HG03280 (cell line): ENCODE results near the gene RHBDL1.
A peak's percentile ranks its signal among the peaks of the same experiment; 100 is the strongest.
"Not testable (repeated sequence)": the region's sequence is repeated elsewhere in the genome, so short reads cannot be mapped to it uniquely, and the experiment has no call there.

Experiments used
- ATAC-seq: cut with Tn5 transposase; IDR thresholded peaks from one replicate; pipeline ENCODE4 v1.9.1; 2021; ENCODE audit warnings: mild to moderate bottlenecking, moderate library complexity; ENCODE audit not compliant: unreplicated experiment

RHBDL1 gene

DNA sequence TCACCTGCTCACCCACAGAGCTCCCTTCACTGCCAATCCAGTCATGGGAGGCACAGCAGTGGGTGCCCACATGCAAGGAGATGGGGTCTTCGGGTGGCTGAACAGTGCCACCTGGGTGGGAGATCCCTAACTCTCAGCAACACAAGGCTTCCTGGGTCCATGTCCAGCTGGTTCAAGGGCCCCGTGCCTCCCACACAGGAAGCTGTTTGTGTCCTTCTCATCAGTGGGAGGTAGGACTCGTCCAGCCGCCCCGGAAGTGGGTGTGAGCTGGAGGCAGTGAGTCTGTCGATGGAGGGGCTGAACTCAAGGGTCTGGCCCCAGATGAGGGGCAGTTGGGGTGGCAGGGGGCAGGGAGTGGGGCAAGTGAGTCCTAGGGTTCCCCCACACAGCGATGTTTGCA, 28.6 kb downstream of the RHBDL1 start:
- ATAC-seq: no peak

DNA sequence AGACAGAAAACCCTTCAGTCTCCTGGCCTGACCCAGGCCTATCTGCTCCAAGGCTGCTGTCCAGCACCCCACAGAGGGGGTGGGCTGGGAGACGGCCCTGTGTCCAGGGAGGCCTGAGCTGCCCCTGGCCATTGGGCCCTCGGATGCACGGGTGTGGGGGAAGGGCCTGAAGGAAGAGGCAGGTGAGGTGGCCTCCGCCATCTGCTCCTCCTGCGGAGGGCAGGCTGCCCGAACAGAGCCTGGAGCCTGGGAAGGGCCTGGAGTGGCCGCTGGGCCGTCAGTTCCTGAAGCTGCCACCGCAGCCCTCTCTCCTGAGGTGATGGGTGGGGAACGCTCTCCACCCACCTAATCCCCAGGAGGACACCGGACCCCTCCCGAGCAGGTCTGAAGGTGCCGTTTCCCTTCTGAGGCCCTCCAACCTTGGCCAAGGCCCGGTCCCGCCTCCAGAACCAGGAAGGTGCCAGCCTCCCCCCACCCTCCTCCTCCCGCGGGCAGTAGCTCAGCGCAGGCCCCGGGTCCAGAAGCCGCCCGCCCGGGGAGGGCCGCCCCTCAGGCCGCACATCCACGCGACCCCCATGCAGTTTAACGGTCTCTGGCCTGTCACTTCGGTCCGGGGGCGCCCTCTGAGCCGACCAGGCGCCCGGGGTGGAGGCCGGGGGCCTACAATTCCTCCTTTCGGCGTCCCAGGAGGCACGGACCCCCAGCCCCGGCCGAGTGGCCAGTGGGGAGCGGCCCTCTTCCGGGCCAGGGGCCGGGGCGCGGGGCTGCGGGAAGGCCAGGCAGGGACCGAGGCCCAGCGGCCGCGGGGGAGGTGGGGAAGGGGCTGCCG, 29.3 kb downstream of the RHBDL1 start:
- no peak for ATAC-seq

DNA sequence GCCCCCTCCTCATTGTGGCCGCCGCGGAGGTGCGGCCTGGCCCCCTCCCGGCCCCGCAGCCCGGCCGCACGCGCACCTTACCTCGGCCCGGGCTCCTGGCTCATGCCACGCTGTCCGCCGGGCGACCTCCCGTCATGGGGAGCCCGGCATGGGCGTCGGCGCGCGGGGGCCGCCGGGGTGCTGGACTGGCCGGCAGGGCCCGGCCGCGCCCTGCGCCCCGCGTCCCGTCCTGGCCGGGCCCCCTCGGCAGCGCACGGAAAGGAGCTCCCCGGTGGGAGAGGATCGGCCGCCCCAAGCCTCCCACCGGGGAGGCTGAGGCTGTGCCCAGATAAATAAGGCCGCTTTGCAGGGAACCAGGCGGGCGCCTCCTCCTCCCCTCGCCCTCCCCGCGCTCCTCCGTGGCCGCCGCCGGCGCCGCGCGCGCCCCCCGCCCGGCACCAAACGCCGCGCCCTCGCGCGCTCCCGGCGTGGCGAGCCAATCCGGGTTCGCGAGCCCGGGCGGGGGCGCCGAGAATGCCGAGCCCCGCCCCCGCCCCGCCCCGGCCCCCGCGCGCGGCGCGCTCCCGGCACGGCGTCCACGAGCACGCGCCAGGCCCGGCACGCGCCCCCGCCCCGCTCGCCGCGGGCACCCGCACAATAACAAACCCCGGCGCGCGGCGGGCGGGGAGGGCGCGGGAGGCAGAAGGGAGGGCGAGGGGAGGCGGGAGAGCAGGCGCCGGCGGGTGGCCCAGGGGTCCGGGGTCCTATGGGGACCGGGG, 30.1 kb downstream of the RHBDL1 start, which contains the start of gene FBXL16:
FBXL16 (minus strand) TSS at position 371 of the 758 bp plus-strand sequence. CDS start 8,396 bp downstream, outside the sequence.
- no peak for ATAC-seq

DNA sequence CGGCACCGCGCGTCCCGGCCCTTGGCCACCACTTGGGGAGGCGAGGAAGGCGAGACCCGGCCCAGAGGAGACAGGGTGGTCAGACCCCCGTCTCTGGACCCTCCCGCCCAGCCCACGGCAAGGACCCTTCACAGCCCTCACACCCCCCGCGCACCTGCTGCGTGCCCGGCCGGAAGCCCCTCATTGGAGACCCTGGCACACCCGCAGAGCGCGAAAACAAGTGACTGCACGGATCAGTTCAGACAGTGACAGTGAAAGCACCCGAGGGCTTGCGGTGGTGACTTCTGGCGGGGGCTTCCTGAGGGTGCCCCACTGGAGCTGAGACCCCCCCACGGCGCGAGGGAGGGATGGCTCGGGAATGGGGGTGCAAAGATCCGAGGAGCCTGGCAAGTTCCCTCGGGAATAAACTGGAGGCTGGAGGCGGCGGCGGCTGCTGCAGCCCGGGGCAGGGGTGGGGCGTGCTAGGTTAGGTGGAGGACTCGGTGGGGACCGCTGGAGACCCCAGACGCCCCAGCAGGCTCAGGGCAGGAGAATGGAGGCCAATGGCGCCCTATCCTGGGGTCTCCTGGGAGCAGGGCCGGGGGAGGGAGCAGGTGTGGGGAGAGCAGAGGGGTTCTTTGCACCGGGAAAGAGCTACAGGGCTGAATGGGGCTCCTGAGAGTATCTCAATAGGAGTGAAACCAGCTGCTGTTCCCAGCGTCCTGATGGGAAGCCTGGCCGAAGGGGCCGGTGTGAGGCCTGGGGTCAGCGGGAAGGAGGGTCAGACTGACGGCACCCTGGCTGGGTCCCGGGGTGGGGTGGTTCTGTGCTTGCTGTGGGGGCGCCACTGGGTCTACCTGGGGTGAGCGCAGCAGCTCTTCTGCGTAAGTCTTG, 31.0 kb downstream of the RHBDL1 start:
- no peak for ATAC-seq

DNA sequence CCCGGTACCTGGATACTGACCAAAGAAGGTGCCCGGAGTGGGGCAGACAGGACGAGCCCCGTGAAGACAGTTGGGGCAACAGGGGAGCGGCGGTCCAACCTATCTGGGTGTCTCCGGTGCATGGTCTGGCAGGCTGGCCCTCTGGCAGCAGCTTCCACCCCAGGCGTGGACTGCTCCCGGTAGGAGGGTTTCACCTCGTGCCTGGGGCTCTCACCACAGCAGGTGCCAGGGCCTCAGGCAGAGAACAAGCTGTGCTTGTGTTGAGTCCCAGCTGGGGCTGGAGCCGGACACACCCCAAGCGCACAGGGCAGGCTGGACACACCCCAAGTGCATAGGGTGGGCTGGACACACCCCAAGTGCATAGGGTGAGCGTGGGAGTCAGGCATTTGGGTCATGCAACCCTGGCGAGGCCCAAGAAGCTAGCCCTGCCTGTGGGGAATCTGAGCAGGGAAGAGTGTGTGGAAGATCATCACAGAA, 31.6 kb downstream of the RHBDL1 start:
- ATAC-seq: no peak

DNA sequence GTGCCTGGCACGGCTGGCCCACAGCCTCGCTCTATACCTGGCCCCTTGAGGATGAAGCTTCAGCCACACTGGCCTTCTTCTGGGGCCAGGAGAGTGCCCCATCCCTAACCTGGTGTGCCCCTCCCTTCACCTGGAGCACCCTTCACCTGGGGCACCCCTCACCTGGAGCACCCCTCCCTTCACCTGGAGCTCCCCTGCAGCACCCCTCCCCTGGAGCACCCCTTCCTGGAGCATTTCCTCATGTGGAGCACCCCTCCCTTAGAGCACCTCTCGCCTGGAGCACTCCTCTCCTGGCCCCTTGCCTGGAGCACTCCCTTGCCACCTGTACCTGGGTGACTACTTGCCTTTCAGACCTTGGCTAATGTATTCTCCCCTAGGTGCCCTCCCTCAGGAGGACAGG, 32.5 kb downstream of the RHBDL1 start:
- ATAC-seq: no peak

DNA sequence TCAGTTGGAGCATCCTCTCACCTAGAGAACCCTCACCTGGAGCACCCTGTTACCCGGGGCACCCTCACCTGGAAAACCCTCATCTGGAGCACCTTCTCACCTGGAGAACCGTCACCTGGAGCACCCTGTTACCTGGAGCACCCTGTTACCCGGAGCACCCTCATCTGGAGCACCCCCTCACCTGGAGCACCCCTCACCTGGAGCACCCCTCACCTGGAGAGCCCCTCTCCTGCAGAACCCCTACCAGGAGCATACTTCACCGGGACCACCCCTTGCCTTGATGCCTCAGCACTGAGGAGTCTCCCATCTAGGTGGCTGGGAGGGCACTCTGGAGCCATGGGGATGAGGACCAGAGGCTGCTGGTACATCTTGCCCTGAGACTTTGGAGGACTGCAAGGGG, 33.5 kb downstream of the RHBDL1 start:
- ATAC-seq: no peak

DNA sequence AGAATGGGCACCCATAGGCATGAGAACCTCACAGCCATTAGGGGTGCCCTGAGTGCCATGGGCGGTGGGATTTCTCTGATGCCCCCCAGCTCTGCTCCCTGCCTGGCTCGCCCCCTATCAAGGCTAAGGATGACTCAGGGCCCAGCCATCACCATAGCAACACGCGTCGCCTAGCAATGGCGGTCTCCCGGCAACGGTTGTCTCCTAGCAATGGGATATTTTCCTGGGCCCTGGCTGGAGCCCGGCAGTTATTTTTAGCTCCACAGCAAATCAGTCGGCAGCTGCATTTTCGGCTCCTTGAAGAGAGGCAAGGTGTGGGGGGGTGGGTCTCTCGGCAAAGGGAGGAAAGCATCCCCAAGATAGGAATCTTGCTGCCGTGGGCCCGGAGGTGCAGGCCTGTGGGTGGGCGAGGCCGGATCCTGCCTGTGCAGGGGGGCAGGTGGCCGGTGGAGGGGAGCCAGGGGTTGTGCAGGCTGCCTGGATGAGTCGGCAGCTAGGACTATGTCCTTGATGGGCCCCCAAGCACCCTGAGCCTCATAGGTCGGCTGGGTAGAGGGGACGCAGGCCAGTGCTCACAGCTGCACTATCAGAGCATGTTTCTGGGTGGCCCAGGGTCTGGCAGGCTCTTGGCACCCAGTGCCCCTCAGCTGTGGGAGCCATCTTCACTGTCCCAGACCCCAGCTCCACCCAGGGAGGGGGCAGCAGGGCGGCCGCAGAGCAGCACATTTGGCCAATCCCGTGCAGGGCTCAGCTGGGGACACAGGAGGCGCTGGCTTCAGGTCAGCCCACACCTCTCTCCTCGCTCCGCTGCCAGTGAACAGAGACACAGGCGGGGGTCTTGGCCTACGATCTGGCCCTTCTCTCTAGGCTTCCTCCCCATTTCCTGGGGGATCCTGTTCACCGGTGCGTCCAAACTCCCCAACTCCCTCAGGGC, 34.4 kb downstream of the RHBDL1 start:
- no peak for ATAC-seq

DNA sequence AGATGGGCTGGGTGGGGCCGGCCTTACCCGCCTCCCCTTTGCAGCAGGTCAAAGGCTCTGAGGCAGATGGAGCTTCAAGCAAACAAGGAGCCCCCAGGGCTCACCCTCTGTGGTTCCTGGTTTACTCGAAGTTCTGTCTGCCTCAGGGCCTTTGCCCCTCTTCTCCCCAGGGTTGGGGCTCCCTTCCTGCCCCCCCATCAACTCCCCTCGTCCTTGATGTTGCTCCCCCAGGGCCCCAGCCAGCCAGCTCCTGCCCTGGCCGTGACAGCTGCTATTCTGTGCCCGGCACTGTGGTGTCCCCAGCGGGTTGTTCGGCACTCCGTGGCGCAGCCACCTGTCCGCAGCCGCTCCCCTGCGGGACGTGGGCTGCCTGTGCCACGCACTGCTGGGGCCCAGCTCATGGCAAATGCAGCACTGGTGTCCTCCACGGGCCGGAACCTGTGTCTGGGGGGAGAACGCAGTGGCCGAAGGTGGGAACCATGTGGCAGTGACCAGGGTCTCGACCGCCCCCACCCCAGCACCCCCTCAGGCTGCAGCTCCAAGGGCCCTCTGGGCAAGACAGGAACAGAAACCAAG, 35.1 kb downstream of the RHBDL1 start:
- no peak for ATAC-seq

DNA sequence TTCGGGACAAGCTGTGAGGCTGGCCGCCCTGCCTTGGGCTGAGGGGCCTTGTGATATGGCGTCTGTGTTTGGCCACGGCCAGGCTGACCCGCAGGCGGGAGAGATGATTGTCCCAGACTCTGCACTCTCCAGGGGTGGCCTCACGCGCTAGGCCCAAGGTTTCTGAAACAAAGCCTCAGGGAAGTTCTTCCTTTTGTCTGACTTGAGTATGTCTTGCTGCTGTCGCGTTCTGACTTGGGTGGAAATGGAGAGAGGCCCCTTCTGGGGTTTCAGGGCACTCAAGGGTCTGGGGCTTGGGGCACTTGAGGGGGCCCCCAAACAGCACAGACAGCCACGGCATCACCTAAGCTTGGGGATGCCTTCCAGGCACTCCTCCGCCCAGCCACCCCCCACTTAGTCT, 35.6 kb downstream of the RHBDL1 start:
- ATAC-seq: no peak

DNA sequence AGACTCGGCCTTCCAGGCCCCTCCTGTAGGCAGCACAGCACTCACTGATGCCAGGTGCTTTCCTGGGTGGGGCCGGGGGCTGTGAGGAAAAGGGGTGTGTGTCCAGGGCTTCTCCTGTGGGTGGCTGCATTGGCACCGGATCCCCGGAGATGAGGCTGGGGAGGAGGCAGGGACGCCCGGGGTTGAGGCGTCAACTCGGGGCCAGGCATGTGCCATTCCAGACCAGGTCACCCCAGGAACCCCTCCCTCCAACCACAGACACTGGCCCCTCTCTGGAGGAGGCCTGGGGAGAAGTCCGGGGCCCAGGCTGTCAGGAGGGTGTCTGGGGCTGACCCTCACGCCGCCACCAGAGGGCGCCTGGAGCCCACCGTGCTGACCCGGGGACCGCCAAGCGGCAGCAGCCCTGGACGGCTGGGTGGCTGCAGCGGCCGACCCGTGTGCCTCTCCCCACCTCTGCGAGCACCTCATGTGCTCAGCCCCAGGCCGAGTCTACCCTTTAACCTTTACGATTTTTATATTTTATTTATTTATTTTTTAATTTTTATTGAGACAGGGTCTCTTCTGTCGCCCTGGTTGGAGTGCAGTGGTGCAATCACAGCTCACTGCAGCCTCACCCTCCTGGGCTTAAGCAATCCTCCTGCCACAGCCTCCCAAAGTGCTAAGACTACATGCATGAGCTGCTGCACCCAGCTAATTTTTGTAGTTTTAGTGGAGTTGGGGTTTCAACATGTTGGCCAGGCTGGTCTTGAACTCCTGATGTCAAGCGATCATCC, 36.3 kb downstream of the RHBDL1 start:
- ATAC-seq: no peak

DNA sequence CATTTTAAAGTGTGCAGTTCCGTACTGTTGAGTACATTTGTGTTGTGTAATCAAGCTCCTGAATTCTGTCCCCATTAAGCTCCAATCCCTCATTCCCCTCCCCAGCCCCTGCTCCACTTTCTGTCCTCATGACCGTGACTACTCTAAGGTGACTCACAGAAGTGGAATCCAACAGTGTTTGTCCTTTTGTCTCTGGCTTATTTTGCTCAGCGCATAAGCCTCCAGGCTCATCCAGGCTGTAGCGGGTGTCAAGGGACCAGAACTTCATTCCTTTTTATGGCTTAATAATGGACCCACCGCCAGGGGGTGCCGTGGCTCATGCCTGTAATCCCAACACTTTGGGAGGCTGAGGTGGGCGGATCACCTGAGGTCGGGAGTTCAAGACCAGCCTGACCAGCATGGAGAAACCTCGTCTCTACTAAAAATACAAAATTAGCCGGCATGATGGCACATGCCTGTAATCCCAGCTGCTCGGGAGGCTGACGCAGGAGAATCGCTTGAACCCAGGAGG, 37.3 kb downstream of the RHBDL1 start:
- not testable (repeated sequence) for ATAC-seq

DNA sequence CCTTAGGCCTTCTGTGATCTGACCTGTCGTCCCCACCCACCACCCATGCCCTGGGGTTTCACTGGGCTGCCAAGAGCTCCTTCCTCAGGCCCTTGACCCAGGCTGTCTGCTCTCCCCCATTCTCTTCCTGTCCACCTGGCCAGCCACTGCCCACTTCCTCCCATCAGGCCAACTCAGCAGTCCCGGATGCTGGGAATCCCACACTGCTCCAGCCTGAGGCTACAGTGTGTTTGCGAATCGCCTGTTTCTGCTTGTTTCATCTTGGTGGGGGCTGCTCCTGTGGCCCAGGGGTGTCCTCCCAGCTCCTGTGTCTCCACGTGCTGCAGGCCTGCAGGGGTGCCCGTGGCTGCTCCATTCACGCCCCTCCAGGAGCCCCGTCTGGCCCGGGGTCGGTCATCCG, 38.6 kb downstream of the RHBDL1 start:
- no peak for ATAC-seq

DNA sequence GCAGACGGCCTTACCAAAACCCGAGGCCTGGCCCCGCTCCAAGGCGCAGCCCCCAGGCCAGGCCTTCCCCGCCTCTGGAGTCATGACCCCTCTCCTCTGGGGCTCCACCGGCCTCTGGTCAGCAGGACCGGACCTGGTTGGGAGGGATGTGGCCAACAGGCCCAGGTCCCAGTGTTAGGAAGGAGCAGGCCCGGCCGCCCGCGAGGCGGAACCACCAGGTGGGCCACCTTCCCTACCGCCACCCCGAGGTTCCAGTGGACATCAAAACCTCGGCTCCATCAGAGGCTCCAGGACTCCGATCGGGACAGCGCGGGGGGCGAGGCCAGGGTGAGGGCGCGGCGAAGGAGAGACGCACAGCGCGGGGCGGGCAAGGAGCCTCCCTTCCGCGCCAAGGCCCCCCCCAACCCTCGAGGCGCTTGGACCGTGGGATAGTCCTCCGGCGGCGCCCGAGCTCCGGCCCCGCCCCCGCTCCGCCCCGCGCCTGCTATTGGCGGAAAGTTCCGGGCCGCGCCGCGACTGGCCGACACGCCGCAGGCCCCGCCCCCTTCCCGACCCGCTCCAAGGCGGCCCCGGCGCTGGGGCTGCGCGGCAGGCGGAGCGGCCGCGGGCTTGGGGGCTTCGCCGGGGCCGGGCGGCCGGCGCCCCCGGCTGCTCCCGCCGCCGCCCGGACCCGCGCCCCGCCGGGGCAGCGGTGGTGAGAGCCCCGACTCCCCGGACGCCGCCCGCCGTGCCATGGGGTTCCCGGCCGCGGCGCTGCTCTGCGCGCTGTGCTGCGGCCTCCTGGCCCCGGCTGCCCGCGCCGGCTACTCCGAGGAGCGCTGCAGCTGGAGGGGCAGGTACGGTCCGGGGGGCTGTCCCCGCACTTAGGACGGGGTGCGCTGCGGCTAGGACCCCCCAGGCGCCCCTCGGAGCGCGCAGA, 39.3 kb downstream of the RHBDL1 start, which contains the start of gene METRN:
METRN (plus strand) TSS at position 561 of the 919 bp plus-strand sequence; CDS start at position 733, 172 bp downstream.
- peak; percentile 69 for ATAC-seq

DNA sequence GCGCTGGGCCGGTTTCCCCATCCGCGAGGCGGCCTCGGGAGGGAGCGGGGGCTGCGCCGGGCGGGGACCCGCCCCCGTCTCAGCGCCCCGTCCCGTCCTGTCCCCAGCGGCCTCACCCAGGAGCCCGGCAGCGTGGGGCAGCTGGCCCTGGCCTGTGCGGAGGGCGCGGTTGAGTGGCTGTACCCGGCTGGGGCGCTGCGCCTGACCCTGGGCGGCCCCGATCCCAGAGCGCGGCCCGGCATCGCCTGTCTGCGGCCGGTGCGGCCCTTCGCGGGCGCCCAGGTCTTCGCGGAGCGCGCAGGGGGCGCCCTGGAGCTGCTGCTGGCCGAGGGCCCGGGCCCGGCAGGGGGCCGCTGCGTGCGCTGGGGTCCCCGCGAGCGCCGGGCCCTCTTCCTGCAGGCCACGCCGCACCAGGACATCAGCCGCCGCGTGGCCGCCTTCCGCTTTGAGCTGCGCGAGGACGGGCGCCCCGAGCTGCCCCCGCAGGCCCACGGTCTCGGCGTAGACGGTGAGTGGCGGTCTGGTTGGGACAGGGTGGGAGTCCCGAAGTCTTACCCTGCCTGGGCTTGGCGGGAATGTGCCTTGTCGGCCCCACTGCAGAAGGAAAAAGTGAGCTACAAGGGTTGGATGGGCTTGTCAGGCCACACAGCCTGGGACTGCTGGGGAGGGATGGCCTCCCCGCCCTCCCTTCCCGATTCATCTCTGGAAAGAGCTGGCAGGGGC, 40.2 kb downstream of the RHBDL1 start:
- peak; percentile 17 for ATAC-seq

DNA sequence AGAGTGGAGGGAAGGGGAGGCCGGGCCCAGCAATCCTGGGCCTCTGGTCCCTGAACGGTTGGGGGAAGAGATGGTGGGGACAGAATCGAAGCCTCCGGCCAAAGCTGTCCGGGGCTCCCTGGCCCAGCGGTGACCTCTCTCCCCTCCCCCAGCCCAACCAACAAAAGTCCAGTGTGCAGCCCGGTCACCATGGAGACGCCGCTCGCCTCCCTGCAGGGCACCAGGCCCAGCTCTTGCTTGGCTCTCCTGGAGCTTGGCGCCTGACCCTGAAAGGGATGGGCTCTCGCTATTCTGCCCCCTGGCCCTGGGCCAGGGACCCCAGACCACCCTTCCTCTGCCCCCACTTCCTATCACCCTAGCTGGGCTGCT, 40.7 kb downstream of the RHBDL1 start:
- no peak for ATAC-seq
